GM23248 (cell line): Measurements from ENCODE around the gene POU5F1.
"Not testable (repeated sequence)": the region's sequence is repeated elsewhere in the genome, so short reads cannot be mapped to it uniquely, and the experiment has no call there.

Experiments used
- EZH2 ChIP-seq: fragments of 200-600 bp; sonication (generic); IDR thresholded peaks from 2 replicates; pipeline ENCODE4 v1.6.1; 2018; ENCODE audit warnings: antibody characterized with exemption, mild to moderate bottlenecking; ENCODE audit not compliant: insufficient read depth, poor library complexity, severe bottlenecking
- EZH2phosphoT487 ChIP-seq: fragments of 200-600 bp; sonication (generic); IDR thresholded peaks from 2 replicates; pipeline ENCODE4 v1.6.1; 2018; ENCODE audit warnings: antibody characterized with exemption, moderate library complexity, mild to moderate bottlenecking, low read depth; ENCODE audit not compliant: insufficient read depth

DNA sequence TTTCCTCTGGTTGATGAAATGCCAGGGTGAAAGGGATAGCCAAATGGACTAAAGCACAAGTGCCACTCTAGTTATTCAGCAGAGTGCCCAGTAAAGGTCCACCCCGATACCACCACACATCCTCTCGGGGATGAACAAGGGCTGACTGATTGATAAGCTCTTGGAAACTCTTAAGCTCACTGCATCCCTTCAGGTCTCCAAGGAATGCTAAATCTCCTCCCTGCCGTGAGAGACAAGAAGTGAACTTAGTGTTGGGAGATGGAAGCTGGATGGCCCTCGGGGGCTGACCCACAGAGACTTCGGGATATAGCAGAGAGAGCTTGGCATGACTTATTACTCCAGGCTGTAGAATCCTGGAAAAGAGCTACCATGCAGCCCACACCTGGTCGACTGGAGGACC lies 13.4 kb upstream of the POU5F1 start:
- TF ChIP-seq EZH2, EZH2phosphoT487: not testable (repeated sequence)
